GM08714 (cell line): ENCODE data around the gene SDCCAG8.

Experiments used
- H3K4me3 ChIP-seq: fragments of 200-500 bp; sonication (Bioruptor generic); 2 replicates; pipeline ENCODE4 v1.5.1; 2014; ENCODE audit warnings: mild to moderate bottlenecking, low read length, inconsistent platforms
- ZNF274 ChIP-seq: IDR thresholded peaks from 2 replicates; pipeline ENCODE4 v1.6.1; 2012; ENCODE audit warnings: mild to moderate bottlenecking, low read depth, low read length

Gene SDCCAG8

DNA sequence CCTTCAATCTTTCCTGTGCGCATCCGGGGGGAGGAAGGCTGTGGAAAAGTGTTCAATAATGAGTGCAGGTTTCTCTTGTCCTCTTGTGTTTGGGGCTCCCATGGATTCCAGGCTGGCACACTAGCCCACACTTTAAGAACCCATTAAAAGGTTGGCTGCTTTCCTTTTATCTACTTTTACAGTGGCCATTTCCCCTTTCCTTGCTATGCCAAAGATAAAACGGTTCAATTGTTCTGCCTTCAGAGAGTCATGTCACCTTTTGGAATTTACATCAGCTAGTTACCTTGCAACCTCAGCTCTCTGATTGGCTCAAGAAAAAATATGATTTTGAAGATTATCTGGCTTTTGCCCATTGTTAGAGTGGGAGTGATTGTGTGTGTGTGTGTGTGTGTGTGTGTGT is 182.3 kb downstream of the SDCCAG8 start:
- H3K4me3 ChIP-seq = no peak overlapping the region
- TF ChIP-seq ZNF274 = no peak

DNA sequence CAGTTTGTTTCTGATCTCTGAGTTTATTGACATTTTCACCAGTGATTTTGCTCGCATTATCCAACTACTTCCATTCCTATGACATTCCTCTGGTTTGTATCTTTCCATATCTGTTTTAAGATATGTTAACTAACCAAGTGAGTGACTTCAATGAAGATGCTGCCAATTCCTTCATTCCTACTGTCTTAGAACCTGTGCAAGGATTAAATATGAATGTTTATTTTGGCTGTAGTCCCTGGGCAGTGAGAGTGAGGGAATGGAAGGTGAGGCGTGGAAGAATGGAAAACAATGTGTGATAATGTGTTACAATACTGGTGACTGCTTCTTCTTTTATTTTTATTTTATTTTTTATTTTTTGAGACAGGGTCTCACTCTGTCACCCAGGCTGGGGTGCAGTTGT is 183.0 kb downstream of the SDCCAG8 start:
- H3K4me3 ChIP-seq = no peak overlapping the region
- no peak for TF ChIP-seq ZNF274

DNA sequence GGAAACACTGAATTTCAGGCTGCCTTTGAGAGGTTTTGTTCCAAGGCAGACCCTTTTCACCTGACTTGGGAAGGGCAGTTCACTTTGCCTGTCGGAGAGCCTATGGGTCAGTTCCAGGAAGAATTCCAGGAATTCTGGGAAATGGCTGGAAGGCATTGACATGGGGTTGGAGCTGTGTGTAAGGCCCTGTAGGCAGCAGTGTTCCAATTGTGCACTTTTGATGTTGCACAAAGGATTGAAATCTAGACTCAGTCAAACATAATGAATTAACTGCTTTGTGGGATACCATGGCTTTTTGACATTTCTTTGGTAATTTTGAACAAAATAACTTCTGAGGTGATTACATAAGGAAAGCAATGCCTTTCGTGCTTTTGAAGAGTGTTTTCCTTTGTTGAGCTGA is 184.6 kb downstream of the SDCCAG8 start:
- no peak for TF ChIP-seq ZNF274
- H3K4me3 ChIP-seq = no peak overlapping the region

DNA sequence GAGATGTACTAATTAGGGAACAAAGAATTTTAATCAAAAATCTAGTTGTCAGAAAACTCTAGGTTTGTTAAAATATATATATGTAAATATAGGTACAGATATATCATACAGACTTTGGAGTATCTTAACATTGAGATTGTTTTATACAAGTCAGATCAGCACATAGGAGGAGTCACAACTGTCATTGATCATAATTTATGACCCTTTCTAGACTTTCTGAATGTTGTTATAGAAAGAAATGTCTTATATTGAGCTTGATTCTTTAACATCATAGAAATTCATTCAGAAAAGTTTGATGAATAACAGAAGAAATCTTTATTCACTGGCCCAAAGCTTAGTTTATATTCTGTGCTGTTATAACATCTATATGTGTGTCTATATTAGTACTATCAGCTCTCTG is 185.8 kb downstream of the SDCCAG8 start:
- H3K4me3 ChIP-seq = no peak overlapping the region
- no peak for TF ChIP-seq ZNF274

DNA sequence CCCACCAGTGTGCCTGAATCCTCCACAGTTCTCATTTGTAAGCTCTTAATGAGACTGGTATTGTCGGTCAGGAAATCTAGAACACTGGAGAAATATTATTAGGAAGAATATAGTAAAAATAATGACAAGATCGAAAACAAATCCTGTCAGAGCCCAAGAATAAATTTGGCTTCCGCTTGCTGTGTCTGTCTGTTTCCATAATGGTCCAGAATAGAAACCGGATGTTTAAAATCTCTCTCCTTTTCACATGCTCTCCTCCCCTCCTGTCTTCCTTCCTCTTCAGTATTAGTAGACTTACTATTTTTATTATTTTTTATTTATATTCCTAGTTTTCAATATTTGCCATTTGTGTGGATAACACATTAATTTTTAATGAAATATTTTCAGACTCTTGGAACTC is 187.7 kb downstream of the SDCCAG8 start:
- peak overlapping the region; percentile 14; the same call in 1 of the 2 replicates for H3K4me3 ChIP-seq
- TF ChIP-seq ZNF274 = no peak

DNA sequence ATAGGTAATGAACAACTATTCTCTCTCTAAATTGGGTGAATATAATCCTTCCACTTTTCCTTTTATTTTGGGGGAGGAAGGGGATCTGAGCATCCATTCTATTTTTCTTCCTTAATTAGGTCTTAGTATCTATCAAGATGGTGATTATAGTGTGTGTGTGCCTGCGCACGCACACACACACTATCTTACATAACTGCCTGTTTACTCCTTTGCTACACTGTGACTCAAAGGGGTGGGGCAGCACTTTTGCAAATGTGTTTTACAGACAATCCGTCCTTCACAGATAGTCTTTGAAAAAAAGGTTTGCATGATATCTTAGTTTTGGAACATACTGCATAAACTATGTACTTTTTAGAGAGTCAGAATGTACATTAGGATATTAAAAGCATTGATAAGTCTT is 191.5 kb downstream of the SDCCAG8 start:
- TF ChIP-seq ZNF274 = no peak
- no peak overlapping the region for H3K4me3 ChIP-seq

DNA sequence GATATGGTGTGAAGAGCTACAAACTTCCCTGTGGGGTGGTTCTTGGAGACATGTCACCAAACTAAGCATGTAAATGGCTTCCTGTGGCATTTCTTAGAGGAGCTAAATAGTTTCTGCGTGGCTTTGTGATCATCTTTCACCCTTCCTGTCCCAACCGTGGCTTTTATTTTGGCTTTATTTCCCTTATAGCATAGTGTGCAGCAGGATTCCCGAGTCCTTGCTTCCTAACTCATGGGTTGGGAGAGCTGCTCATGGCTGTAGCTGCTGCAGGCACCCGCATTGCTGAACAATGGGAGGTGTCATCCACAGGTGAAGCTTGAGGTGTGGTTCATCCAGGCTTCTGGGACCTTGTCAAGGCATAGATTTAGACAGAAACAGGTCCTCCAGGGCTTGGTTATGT is 192.0 kb downstream of the SDCCAG8 start:
- TF ChIP-seq ZNF274 = no peak
- H3K4me3 ChIP-seq = no peak overlapping the region

DNA sequence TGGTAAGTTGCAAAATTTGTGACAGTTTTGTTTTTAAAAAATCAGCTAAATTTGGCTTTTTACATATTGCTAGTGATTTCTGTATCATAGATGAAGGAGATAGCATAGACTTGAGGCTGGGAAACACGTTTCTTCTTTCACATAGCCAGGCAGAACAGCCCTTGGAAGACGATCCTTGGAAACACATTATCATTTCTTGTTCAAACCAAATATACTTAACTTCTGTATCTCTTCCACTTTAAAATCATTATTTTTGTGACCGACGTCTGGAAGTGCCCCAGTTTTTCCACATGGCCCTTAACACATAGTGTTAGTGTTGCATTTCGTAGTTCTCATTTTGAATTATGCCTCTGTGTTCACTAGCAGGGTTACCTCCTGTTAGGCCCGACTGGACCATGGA is 193.5 kb downstream of the SDCCAG8 start:
- H3K4me3 ChIP-seq = no peak overlapping the region
- no peak for TF ChIP-seq ZNF274

DNA sequence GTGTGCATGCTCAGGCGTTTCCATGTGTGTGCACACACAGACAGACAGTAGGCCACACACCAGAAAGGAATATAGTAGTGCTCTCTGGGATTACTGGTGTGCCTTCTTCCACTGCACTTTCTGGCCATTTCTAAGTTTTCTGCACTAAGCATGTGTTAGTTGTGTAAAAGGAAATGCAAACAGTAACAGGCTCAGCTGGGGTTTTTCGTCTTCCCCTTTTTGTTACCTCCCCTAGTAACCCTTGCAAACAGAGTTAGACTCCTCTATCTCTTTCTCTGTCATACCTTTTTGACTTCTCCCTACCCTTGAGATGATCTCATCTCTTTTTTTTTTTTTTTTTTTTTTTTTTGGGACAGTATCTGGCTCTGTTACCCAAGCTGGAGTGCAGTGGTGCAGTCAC is 196.3 kb downstream of the SDCCAG8 start:
- H3K4me3 ChIP-seq = no peak overlapping the region
- TF ChIP-seq ZNF274 = no peak

DNA sequence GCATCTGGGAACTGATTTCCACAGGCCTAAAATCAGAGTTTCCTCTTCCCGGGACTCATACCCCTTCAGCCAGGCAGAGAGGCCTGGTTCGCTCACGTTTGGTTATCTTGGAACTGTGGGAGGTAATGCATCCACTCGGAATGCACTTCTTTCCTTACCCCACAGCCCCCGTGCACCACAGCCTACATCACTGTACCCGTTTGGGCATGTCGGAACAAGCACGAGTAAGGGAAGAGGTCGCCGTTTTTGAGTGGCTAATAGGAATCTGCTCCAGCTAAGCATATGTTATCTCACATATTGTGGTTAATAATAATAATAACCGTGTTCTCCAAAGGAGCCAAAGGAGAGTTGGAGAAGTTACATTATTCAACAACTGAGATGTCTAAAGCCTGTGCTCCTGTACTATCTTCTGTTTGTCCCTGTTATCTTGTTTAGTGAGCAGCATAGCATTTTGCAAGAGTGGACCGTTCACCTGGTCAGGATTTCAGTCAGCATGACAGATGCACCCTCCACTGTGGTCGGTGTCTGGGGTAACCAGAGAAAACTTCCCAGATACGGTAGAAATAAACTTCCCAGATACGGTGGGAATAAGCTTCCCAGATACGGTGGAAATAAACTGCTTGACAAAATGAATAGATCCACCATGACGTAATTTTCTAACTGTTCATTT is 198.6 kb downstream of the SDCCAG8 start:
- no peak overlapping the region for H3K4me3 ChIP-seq
- no peak for TF ChIP-seq ZNF274

DNA sequence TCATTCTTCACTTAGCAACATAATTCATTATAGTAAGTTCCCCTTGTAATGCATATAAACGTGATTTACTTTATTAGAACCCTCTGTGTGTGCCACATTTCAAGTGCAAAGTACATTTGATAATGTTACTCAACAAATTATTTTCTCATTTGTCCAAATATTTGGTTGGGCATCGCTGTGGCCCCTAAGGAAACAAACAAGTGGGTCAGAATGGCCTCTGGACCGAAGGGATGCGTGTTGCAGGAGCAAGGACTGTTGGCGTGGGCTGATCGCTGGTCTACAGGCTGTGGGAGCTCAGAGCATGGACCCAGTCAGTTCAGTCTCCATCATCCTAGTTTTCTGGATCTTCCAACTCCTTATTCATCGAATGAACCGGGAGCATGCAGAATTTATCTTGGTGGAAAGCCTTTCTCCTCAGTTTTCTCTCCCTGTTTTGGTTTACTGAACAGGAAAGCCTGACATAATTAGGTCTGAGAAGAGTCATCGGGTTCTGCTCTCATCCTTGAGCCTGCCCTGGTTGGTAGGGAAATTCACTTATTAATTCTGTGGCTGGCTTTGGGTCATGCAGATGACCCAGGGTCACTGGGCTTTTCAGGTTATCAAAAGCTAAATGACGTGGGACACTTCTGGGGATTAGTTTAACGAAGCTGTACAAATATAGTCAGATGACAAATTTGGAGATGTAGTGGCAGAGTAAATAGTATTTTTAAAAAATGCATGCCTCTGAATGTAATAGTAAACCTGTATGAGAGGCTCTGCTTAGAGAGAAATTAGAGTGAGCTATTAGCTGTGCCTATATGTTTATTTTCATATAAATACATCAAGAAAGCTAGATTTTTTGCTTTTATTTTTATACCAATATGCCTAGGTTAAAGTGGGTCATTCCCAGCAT is 200.2 kb downstream of the SDCCAG8 start:
- H3K4me3 ChIP-seq = no peak overlapping the region
- TF ChIP-seq ZNF274 = no peak

DNA sequence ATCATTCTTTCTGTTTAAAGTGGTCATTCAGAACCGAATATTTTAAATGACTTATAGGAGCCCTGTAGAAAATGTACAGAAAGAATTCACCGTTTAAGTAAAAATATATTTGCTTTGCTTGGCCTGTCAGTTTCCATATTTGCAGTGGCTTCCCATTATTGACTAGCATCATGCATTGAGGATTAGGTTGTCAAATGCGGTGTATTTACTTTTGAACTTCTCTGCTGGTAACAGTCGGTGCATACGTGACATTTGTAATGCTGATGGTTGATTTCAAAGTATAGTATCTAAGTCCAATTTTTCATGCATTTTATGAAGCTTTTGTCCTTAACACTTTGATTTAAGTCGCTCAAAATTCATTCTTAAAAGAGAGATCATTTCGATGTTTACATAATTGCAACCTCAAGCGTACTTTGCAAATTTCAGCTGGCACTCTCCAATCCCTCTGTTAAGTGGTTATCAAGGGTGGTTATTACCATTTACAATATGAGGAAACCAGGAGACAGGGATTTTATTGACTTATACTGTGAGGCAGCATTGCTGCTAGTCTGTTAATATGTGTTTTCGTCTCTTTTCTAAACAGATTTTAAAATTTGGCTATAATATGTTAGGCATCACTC is 201.6 kb downstream of the SDCCAG8 start:
- TF ChIP-seq ZNF274 = no peak
- no peak overlapping the region for H3K4me3 ChIP-seq

DNA sequence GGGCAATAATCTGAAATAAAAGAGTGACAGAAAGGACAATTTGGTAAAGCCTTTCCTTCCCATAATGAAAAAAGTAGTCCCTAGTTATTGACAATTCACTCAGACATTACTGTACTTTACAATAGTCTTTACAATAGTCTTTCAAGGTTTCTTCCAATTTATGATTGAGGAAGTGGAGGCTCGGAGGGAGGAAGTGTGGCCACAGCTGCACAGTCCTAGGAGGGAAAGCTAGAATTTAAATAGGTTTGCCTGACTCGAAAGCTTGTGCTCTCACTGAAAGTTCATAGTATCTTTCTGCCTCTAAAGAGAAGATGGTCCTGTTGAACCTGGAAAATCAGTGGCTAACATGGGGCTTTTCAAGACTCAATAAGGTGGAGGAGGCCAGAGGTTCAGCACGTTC is 203.2 kb downstream of the SDCCAG8 start:
- no peak overlapping the region; the same call in 1 of the 2 replicates for H3K4me3 ChIP-seq
- TF ChIP-seq ZNF274 = no peak

DNA sequence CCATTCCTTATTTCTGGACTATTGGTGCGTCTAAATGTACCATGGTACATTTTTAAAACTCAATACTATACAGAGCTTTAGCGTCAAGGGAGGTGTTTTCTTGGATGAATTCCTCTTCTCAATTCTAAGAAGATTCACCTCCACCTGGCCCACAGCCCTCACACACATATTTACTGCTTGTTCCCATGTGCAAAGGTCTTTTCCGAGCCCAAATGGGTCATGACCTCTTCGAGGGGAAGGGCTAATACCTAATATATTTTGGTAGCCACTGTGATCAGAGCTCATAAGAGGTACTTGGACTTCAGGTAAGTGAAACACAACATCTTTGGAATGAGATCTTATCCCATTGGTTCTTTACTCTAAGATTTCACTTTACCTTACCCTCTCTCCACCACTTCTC is 205.9 kb downstream of the SDCCAG8 start:
- no peak overlapping the region for H3K4me3 ChIP-seq
- TF ChIP-seq ZNF274 = no peak
